ENCODE data around the gene MED17. TPM values are rescaled to one million over a fixed set of nuclear protein-coding genes. Genes with fewer than 3 reads are reported as not detected.

MED17 gene
- total RNA-seq, 1 experiment from 2014 or later, result 29.6 TPM

- ChIA-PET CTCF (interaction anchor here (0.6 to 1.1 kb wide), 3 partner anchors 9 to 35 kb away, joined by 3 to 5 read pairs (median 4); partner anchors contain the start of genes C11orf54, MED17 and TAF1D), POLR2A (interaction anchor here (0.7 kb wide), 2 partner anchors 10 to 13 kb away, joined by 3 read pairs; partner anchors contain the start of genes C11orf54 and TAF1D)
- no peak for TF ChIP-seq TCF7 (CRISPR knock-in tag; IDR thresholded peaks at IDR 0.05; ENCODE audit: low read depth)
- TF ChIP-seq NR3C1 (CRISPR knock-in tag; conservative IDR thresholded peaks at IDR 0.05; ENCODE audit: low read depth), result no peak
- TF ChIP-seq ZBTB21 (CRISPR knock-in tag; IDR thresholded peaks at IDR 0.05; ENCODE audit: borderline replicate concordance), result no peak
- TF ChIP-seq HMGA2 (CRISPR knock-in tag; IDR thresholded peaks at IDR 0.05), result no peak
- no peak for TF ChIP-seq USF2 (CRISPR knock-in tag; IDR thresholded peaks at IDR 0.05)
- TF ChIP-seq SOX15 (CRISPR knock-in tag; IDR thresholded peaks at IDR 0.05), result no peak
- TF ChIP-seq ZNF423 (CRISPR knock-in tag; IDR thresholded peaks at IDR 0.05), result no peak
- no peak for TF ChIP-seq CDX4 (CRISPR knock-in tag; IDR thresholded peaks at IDR 0.05; ENCODE audit: borderline replicate concordance)
- no peak for TF ChIP-seq ERG (CRISPR knock-in tag; IDR thresholded peaks at IDR 0.05)
- TF ChIP-seq ZNF317 (CRISPR knock-in tag; IDR thresholded peaks at IDR 0.05; ENCODE audit: borderline replicate concordance, low read depth), result no peak
- TF ChIP-seq ZNF232 (CRISPR knock-in tag; IDR thresholded peaks at IDR 0.05), result no peak
- no peak for TF ChIP-seq HMGXB4 (CRISPR knock-in tag; IDR thresholded peaks at IDR 0.05)
- no peak for TF ChIP-seq SP1 (CRISPR knock-in tag; conservative IDR thresholded peaks at IDR 0.05)
- no peak for TF ChIP-seq OVOL2 (CRISPR knock-in tag; IDR thresholded peaks at IDR 0.05; ENCODE audit: borderline replicate concordance)
- no peak for TF ChIP-seq ZNF281 (CRISPR knock-in tag; IDR thresholded peaks at IDR 0.05)
- ATAC-seq (no peak), DNase-seq (ENCODE audit: low spot score) (no peak)
- Mint-ChIP-seq H3K4me1 (peaks cover 7% of the 10 kb centered on the region; the same call in 1 of the 2 replicates), H3K9me3 (no peaks in the 10 kb centered on the region), H3K27ac (no peak overlapping the region), H3K36me3 (peaks cover 8% of the 10 kb centered on the region; the same call in 1 of the 2 replicates), H3K4me3 (no peak overlapping the region), H3K27me3 (ENCODE audit: low read depth) (no peaks in the 10 kb centered on the region)
These were observed 33.1 kb upstream of the MED17 start for GRCh38 chr11:93751001-93751400.

GRCh38 chr11:93753241-93753640, 30.8 kb upstream of the MED17 start:
- no peak overlapping the region for H3K4me3 Mint-ChIP-seq
- ChIA-PET CTCF (no interaction called here), POLR2A (no interaction called here)

More at GRCh38 chr11:93753241-93753640, 30.8 kb upstream of the MED17 start:
- Mint-ChIP-seq H3K36me3 (peaks cover 25% of the 10 kb centered on the region), H3K4me1 (peaks cover 7% of the 10 kb centered on the region; the same call in 1 of the 2 replicates), H3K27ac (no peak overlapping the region), H3K27me3 (ENCODE audit: low read depth) (no peaks in the 10 kb centered on the region), H3K9me3 (no peaks in the 10 kb centered on the region)
- ATAC-seq (no peak), DNase-seq (ENCODE audit: low spot score) (no peak)
- TF ChIP-seq ZNF138 (CRISPR knock-in tag; conservative IDR thresholded peaks at IDR 0.05), result no peak
- TF ChIP-seq SP1 (CRISPR knock-in tag; conservative IDR thresholded peaks at IDR 0.05), result no peak
- TF ChIP-seq ATF2 (CRISPR knock-in tag; IDR thresholded peaks at IDR 0.05; ENCODE audit: borderline replicate concordance, low read depth), result no peak
- no peak for TF ChIP-seq USF1 (CRISPR knock-in tag; IDR thresholded peaks at IDR 0.05)
- TF ChIP-seq ERG (CRISPR knock-in tag; IDR thresholded peaks at IDR 0.05), result no peak

Measured in WTC11 (cell line).